ENCODE data around the gene SAMD1. TPM values are rescaled to one million over a fixed set of nuclear protein-coding genes. Genes with fewer than 3 reads are reported as not detected.
A peak's percentile ranks its signal among the peaks of the same experiment; 100 is the strongest.

Gene SAMD1
- total RNA-seq, 1 experiment from 2014 or later, result 56.0 TPM

DNA sequence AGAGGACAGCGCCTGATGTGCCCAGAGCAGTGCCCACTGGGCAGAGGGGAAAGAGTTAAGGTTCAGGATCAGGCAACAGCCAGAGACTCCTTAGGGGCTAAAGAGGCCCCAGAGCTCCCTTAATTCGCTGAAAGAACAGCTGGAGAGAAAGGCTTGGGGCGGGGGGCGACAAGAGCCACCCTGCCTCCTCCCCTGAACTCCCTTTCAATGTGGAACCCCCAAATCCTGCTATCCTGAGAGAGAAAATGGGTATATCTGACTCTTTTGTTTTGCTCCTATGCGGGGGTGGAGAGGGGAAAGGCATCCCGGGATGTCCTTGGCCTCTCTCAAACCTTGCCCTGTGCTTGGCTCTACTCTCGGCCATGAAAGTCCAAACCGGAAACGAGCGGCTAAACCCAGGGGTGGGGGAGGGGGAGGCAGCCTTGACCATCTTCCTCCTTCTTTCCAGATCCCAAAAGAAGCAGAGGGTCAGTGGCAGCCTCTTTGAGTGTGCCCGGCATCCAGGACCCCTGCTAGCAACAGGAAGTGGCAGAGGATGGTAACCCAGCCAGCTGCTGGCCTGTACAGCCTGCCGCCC, 22.3 kb upstream of the SAMD1 start:
- no TSS peak for BruUV-seq (replicated peaks)
- Histone ChIP-seq H3K27ac (ENCODE audit: low read depth, low read length, poor library complexity, severe bottlenecking) (peak overlapping the region; percentile 29), H3K4me3 (ENCODE audit: low read depth, low read length, poor library complexity, severe bottlenecking) (no peak overlapping the region), H3K4me1 (ENCODE audit: insufficient read depth, low read length, poor library complexity, severe bottlenecking) (peaks cover 18% of the 10 kb centered on the region), H3K27me3 (replicated peaks; ENCODE audit: insufficient read depth, low read depth, low read length, poor library complexity) (no peaks in the 10 kb centered on the region), H3K36me3 (ENCODE audit: insufficient read depth, low read length, poor library complexity, severe bottlenecking) (no peaks in the 10 kb centered on the region), H3K9me3 (ENCODE audit: low read depth, low read length, poor library complexity, severe bottlenecking) (no peaks in the 10 kb centered on the region)
- POLR2A ChIA-PET (ENCODE audit: low non-redundant PET), result no interaction called here
- CTCF ChIA-PET, result no interaction called here
- no peak for DNase-seq (ENCODE audit: low spot score)
- TF ChIP-seq CTCF (conservative IDR thresholded peaks at IDR 0.05; ENCODE audit: low read depth, low read length), result no peak
- no peak for TF ChIP-seq EZH2 (IDR thresholded peaks at IDR 0.05; ENCODE audit: borderline replicate concordance, low read depth, low read length, poor library complexity, severe bottlenecking)
- intact Hi-C loops (cut with micrococcal nuclease; ENCODE audit: unreplicated experiment), result no loop called here

GRCh38 chr19:14112051-14112808, 21.7 kb upstream of the SAMD1 start:
- POLR2A ChIA-PET (ENCODE audit: low non-redundant PET), result interaction anchor here (0.6 kb wide), 1 partner anchor 108 kb away, joined by 7 read pairs; no protein-coding TSS in a partner anchor
- no peak for TF ChIP-seq CTCF (conservative IDR thresholded peaks at IDR 0.05; ENCODE audit: low read depth, low read length)
- CTCF ChIA-PET, result no interaction called here
- intact Hi-C loops (cut with micrococcal nuclease; ENCODE audit: unreplicated experiment), result no loop called here
- DNase-seq (ENCODE audit: low spot score), result no peak
- no peaks in the 10 kb centered on the region for H3K36me3 ChIP-seq (ENCODE audit: insufficient read depth, low read length, poor library complexity, severe bottlenecking)
- peak overlapping the region; percentile 29 for H3K27ac ChIP-seq (ENCODE audit: low read depth, low read length, poor library complexity, severe bottlenecking)
- no peak overlapping the region for H3K4me3 ChIP-seq (ENCODE audit: low read depth, low read length, poor library complexity, severe bottlenecking)
- H3K27me3 ChIP-seq (replicated peaks; ENCODE audit: insufficient read depth, low read depth, low read length, poor library complexity), result no peaks in the 10 kb centered on the region
- BruUV-seq (replicated peaks), result no TSS peak
- H3K9me3 ChIP-seq (ENCODE audit: low read depth, low read length, poor library complexity, severe bottlenecking), result no peaks in the 10 kb centered on the region
- H3K4me1 ChIP-seq (ENCODE audit: insufficient read depth, low read length, poor library complexity, severe bottlenecking), result peaks cover 18% of the 10 kb centered on the region

GRCh38 chr19:14111486-14111885, 20.9 kb upstream of the SAMD1 start:
- CTCF ChIA-PET, result no interaction called here
- POLR2A ChIA-PET (ENCODE audit: low non-redundant PET), result no interaction called here
- TF ChIP-seq CTCF (conservative IDR thresholded peaks at IDR 0.05; ENCODE audit: low read depth, low read length) (no peak), EZH2 (IDR thresholded peaks at IDR 0.05; ENCODE audit: borderline replicate concordance, low read depth, low read length, poor library complexity, severe bottlenecking) (no peak)

More at GRCh38 chr19:14111486-14111885, 20.9 kb upstream of the SAMD1 start:
- intact Hi-C loops (cut with micrococcal nuclease; ENCODE audit: unreplicated experiment), result no loop called here
- Histone ChIP-seq H3K27ac (ENCODE audit: low read depth, low read length, poor library complexity, severe bottlenecking) (no peak overlapping the region), H3K9me3 (ENCODE audit: low read depth, low read length, poor library complexity, severe bottlenecking) (no peaks in the 10 kb centered on the region), H3K27me3 (replicated peaks; ENCODE audit: insufficient read depth, low read depth, low read length, poor library complexity) (no peaks in the 10 kb centered on the region), H3K4me1 (ENCODE audit: insufficient read depth, low read length, poor library complexity, severe bottlenecking) (peaks cover 16% of the 10 kb centered on the region), H3K4me3 (ENCODE audit: low read depth, low read length, poor library complexity, severe bottlenecking) (no peak overlapping the region), H3K36me3 (ENCODE audit: insufficient read depth, low read length, poor library complexity, severe bottlenecking) (no peaks in the 10 kb centered on the region)
- no peak for DNase-seq (ENCODE audit: low spot score)
- no TSS peak for BruUV-seq (replicated peaks)
